Measurements from ENCODE around the gene RBP3.

- TF ChIP-seq POLR2A (IDR thresholded peaks at IDR 0.05): no peak
- TF ChIP-seq CTCF (IDR thresholded peaks at IDR 0.05): no peak
- no peak for TF ChIP-seq POLR2AphosphoS5 (IDR thresholded peaks at IDR 0.05; ENCODE audit: insufficient read depth in 1 of 2, low read depth in 1 of 2)
These were observed 12.4 kb downstream of the RBP3 start for GRCh38 chr10:47360419-47361040.
